GM21515 (cell line): ENCODE data around the gene SEC31A.
"Not testable (repeated sequence)": the region's sequence is repeated elsewhere in the genome, so short reads cannot be mapped to it uniquely, and the experiment has no call there.

Experiments used
- ATAC-seq: cut with Tn5 transposase; IDR thresholded peaks from one replicate; pipeline ENCODE4 v1.9.1; 2021; ENCODE audit not compliant: unreplicated experiment

The SEC31A gene

DNA sequence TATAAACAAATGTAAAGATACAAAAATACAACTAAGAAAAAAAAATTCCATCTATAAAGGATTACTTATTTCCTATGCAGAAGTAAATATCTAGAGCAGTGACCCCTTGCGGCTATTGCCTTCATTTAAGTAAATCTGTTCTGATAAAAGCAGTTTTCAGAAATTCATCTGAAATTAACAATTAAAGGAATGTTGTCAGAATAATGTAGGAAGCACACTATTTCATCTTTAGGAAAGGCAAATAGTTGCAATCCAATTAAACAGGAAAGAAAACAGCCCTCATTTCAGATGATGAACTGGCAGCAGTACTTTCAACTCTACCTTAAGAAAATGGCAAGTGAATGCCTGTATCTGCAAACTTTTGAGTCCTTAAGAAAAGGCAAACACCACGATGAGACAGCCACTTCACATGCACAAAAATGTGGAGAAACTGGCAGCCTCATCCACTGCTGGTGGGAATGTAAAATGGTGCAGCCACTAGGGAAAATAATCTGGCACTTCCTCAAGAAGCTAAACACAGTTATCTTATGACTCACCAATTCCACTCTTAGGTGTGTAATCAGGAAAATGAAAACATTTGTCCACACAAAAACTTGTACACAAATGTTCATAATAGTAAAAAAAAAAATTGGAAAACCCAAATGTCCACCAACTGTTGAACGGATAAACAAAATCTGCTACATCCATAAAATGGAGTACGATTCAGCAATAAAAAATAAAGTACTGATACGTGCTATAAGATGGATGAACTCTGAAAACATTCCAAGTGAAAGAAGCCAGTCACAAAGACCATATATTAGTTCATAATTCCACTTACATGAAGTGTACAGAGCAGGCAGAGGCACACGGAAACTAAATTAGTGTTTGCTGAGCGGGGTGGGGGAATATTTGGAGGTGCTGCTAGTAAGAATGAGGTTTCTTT, 7.6 kb upstream of the SEC31A start:
- ATAC-seq = no peak

DNA sequence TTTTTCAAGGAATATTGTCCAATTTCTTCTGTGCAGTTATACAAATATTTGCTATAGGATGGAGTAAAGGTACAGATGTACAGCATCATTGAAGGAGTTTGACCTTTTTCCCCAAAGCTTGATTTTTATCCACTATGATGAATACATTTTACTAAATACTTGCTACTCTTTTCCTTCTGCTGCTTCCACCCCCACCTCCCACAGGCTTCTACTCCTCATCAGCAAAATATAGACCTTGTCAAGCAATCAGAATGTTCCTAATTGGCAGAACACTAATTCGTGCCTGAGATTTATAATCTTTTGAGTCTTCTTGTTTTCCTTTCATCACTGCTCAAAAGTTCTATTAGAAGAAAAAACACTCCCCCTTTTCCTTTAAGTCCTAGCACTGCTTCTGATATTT, 5.8 kb upstream of the SEC31A start:
- no peak for ATAC-seq

DNA sequence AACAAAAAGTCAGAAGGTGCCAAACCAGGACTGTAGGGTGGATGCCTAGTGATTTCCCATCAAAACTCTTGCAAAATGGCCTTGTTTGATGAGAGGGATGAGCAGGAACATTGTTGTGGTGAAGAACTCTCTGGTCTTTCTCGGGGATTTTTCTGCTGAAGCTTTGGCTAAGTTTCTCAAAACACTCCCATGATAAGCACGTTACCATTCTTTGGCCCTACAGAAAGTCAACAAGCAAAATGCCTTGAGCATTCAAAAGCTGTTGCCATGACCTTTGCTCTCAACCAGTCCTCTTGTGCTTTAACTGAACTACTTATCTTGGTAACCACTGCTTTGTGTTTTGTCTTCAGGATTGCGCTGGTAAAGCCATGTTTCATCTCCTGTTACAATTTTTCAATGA, 3.0 kb upstream of the SEC31A start:
- ATAC-seq = no peak

DNA sequence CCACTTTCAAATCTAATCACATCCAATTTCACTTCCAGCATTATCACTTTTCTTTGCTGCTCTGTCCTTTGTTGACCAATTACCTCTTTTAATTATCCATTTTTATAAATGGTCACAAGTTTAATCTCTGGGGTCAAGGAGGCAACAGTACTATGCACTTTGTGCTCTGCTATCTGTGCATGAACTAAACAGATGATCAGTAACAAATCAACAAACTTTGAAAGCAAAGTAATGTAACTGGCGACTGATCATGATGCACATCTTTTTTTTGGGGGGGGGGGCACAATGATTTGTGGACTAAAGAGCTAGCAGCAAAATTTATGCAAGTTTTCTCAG, 1.5 kb upstream of the SEC31A start:
- ATAC-seq = no peak

DNA sequence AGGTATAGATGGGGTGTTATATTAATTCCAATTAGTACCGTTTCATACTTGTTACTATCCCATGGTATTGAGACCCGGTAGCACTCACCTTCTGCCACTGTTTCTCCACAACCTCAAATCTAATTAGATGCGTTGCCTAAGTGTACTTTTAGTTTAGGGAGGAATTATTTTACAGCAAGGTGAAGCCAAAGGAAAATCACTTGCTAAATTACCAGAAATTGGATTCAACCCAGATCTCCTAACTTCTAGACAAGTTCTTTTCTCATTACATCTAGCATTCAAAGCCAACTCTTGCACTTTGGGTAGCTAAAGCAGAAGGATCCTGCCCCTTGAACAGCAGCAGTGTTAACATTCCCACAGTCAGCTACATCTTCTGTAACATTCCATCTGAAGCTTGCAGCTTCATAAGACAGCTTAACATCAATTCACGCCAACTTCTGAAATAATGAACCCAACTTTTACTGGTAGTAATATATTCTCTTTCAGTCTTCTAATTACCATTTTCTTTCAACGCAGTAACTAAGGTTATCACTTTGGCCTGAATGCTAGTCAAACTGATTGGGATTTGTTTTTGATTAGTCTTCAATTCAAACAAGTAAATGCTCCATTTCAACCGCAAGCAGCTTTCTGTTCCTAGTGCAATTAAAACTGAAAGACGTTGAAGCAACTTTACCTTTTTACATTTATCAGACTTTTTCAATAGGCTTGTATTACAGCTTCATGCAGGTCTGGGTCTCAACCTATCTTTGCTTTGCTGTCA, 934 bp upstream of the SEC31A start:
- peak; percentile 4 for ATAC-seq

DNA sequence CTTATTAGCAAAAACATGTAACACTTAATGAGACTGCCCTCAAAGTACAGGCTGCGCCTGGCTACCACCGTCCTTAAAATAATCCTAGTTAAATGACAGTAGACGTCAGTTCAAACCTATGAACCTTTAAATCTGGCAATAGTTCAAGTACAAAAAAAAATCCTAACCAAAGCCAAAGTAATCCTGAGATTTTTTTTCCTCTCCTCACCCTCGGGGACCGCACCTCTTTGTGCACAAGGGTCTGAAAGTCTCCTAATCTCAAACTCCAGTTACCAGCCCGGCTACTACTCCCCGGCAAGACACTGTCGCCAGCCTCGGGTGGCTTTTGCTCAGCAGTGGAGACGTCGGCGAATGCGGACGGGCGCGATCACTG, 439 bp downstream of the SEC31A start:
- no peak for ATAC-seq

DNA sequence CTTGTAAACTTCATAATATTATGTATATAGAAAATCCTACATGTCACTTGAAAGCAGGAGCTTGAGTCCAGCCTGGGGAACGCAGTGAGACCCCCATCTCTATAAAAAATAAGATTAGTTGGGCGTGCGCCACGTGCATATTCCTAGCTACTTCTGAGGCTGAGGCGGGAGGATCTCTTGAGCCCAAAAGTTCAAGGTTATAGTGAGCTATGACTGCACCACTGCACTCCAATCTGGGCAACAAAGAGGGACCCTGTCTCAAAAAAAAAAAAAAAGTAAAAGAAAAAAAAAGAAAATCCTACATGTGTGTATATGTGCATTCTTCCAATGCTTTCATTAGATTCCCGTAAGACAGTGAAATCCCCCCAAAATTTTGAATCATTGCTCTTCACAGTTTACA, 1.7 kb downstream of the SEC31A start:
- no peak for ATAC-seq

DNA sequence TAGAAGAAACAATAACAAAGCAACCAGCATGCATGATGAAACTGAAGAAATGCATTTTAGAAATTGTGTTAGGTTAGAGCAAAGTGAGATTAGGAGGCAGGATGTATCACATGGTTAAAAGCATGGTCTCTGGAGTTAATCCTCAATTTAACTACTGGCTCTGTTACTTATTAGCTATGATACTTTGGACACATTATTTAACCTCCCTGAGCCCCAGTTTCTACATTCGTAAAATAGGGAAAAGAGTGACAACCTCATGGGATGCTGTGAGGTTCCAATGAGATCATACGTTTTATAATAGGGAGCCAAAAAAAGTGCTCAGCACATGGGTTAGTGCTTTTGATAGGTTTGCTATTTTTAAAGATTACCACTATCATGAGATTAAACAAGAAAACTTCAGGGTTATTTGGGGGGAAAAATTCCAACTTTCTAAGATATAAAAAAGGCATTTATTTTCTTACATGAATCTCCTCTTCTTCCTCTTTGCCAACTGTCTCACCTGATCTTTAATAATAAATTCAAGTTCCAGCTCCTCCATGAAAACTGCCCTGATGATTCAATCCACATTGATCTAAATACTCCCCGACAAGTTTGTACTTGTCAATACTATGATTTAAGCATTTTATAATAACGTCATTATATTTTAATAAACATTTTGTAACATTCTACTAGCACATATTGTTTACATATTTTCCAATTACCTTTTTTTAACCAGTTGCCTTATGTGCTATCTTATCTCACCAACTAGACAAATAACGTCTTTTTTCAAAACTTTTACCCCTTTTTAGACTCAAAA, 4.6 kb downstream of the SEC31A start:
- ATAC-seq = no peak

DNA sequence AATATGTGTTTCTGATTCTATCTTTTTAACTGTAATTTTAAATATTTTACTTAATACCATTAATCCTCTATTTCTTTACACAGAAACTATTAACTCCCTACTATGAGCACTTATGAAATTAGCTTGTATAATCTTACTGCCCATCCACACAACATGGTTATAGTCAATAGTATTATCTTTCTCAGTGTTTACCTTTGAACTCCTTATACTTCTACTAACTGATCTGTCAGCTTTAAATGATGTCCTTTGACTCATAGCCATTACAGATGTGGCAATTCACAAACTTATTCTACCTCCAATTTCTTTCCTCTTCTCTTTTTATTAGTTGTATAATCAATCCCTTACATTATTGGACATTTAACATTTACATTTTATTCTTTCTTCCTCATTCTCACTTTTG, 5.5 kb downstream of the SEC31A start:
- ATAC-seq = no peak

DNA sequence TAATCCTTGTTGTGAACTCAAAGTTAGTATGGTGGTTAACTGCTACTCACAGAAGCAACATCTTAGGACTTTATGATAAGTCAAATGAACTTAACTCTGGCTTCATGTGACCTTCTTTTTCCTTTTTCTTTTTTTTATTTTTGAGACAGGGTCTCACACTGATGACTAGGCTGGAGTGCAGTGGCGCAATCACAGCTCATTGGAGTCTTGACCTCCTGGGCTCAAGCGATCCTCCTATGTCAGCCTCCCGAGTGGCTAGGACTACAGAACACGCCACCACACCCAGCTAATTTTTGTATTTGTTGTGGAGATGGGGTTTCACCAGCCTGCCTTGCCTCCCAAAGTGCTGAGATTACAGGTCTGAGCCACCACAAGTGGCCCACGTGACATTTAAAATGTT, 22.4 kb downstream of the SEC31A start:
- no peak for ATAC-seq

DNA sequence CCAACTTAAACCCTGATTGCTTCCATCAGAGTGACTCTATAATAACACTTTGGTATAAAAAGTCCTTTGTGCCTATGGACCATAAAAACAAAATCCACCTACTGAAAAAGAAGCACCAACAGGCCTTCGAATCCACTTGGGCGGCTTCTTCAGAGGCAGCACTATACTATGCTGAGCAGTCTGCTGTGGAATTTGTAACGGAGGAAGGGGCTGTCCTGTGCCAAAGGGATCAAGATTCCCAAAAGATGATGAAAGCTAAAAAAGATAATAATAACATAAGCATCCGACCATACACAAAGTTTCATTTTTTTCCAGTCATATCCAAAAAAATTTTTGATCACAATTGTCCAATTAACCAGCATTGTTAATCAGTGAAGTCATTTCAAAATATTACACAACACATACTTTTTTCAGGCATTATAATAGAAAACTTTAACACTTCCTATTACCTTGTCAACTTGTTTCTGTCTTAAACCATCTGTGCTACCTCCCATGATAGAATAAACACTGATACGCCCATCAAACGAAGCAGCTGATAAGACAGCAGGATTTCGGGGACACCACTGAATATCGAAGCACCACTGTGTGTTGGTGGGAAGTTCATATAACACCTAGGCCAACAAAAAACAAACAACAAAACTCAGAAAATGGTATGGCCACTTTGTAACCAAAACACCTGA, 24.1 kb downstream of the SEC31A start:
- no peak for ATAC-seq

DNA sequence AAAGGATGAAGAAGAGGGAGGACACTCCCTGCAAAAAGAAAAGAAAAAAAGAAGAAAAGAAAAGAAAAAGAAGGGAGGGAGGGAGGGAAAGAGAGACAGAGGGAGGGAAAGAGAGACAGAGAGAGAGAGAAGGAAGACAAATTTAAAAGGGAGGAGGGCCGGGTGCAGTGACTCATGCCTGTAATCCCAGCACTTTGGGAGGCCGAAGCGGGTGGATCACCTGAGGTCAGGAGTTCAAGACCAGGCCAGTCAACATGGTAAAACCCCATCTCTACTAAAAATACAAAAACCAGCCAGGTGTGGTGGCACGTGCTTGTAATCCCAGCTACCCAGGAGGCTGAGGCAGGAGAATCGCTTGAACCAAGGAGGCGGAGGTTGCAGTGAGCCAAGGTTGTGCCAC, 24.9 kb downstream of the SEC31A start:
- not testable (repeated sequence) for ATAC-seq

DNA sequence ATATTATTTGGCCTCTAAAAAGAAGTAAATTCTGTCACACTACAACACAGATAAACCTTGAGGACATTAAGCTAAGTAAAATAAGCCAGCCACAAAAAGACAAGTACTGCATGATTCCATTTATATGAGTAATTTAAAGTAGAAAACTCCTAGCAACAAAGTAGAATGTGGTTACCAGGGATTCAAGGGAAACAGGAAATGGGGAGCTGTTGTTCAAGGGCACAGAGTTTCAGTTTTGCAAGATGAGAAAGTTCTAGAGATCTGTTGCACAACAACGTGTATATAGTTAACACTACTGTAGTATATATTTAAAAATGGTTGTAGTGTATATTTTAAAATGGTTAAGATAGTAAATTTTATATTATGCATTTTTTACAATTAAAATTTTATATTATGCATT, 25.4 kb downstream of the SEC31A start:
- ATAC-seq = no peak

DNA sequence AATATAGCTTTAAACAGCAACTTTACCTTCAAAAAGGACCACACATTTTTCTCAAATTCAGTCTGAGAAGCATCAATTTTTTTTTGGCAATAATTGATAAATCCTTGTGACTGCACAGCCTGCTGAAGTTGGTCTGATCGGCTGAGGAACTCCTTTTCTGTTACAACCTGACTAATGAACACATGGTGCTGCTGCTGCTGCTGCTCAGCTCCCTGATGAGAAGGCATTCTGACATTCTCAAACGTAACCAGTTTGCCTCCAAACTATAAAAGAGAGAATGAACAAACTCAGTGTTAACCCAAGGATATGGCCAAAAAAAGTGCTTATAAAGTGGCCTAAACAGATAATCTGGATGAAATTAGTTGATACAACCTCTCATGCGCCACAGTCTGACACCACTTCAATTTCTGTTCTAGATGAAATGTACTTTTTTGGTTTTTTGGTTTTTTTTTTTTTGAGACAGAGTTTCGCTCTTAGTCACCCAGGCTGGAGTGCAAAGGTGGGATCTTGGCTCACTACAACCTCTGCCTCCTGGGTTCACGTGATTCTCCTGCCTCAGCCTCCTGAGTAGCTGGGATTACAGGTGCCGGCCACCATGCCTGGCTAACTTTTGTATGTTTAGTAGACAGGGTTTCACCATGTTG, 26.5 kb downstream of the SEC31A start:
- ATAC-seq = no peak

DNA sequence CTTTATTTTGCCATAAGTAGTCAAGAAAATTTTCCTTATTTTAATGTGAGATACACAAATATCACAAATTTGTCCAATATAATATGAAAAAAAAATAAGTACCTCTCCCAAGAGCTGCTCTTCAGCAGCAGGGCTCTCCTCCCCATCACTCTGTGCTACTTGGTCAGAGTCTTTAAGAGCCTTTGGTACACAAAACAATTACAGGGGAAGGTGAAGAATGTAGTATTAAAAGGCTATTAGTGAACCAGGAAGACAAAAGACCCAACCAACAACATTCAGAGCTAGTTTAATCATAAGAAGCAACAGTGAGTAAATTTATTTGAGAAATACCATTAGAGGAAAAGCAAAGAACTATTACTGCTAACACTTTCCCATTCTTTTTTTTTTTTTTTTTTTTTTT, 29.4 kb downstream of the SEC31A start:
- ATAC-seq = no peak

DNA sequence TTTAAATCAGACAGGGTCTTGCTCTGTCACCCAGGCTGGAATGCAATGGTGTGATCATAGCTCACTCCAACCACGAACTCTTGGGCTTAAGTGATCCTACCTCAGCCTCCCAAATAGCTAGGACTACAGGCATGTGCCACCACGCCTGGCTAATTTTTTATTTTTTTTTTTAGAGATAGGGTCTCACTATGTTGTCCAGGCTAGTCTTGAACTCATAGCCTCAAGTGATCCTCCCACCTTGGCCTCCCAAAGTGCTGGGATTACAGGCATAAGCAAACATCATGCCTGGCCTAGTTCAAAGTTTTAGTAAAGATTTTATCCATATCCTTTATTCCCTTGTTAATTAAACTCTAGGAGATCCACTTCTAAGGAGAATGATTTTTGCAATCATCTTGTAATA, 30.5 kb downstream of the SEC31A start:
- not testable (repeated sequence) for ATAC-seq

DNA sequence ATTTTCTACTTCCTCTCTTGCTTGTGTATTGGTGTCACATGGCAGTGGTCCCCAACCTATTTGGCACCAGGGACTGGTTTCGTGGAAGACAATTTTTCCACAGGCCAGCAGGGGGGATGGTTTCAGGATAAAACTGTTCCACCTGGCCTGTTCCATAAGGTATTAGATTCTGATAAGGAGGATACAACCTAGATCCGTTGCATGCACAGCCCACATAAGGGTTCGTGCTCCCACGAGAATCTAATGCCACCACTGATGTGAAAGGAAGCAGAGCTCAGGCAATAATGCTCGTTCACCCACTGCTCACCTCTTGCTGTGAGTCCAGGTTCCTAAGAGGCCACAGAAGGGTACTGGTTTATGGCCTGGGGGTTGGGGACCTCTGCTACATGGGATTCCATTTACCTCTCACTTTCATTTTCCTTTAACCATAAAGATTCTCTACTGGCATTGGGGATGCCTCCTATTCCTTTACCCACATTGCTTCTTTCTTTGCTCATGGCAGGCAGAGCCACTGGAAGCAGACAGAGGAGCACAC, 38.1 kb downstream of the SEC31A start:
- ATAC-seq = no peak

DNA sequence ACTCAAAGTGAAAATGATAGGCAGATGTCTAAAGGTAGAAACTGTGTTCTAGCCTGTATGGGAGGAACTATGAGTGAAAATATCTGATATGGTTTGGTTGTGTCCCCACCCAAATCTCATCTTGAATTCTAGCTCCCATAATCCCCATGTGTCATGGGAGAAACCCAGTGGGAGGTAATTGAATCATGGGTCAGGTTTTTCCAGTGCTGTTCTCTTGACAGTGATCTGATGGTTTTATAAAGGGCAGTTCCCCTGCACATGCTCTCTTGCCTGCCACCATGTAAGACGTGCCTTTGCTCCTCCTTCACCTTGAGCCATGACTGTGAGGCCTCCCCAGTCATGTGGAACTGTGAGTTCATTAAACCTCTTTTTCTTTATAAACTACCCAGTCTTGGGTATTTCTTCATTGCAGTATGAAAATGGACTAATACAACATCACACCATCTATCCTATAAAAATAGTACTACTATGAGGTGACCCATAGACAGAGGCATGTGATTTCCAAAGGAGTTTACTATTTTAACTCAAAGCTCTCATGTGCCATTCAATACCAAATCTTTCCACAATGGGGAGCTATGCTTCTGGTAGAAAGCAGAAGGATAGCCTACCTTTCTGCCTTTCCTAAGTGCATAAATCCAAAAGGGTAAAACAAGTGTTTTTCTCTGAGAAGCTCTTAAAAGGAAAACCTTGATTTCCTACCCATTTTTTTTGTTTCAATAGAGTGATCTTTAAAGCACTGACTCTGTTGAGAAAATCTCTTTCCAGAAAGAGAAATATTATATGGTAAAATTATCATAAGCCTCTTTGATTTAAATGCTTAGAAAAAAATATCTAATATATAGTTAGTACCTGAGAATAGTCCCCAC, 38.8 kb downstream of the SEC31A start:
- no peak for ATAC-seq

DNA sequence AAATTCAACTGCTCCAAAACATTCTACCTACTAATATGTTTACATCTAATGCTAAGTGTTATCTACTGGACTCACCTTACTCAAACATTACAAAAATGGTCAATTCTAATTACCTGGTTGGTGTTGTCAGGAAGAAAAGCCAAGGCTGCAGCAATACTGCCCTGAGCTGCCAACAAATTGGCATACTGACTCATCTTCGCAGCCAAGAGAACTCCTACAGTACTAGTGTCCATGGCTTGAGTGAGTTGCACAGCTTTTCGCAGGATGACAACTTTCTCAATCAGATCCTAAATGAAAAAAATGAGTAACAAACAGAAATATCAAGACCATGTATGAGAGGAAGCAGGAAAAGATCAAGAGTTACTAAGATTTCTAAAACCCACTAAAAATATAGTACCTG, 39.6 kb downstream of the SEC31A start:
- ATAC-seq = no peak
